Measurements from ENCODE around the gene GFER.

The GFER gene

DNA sequence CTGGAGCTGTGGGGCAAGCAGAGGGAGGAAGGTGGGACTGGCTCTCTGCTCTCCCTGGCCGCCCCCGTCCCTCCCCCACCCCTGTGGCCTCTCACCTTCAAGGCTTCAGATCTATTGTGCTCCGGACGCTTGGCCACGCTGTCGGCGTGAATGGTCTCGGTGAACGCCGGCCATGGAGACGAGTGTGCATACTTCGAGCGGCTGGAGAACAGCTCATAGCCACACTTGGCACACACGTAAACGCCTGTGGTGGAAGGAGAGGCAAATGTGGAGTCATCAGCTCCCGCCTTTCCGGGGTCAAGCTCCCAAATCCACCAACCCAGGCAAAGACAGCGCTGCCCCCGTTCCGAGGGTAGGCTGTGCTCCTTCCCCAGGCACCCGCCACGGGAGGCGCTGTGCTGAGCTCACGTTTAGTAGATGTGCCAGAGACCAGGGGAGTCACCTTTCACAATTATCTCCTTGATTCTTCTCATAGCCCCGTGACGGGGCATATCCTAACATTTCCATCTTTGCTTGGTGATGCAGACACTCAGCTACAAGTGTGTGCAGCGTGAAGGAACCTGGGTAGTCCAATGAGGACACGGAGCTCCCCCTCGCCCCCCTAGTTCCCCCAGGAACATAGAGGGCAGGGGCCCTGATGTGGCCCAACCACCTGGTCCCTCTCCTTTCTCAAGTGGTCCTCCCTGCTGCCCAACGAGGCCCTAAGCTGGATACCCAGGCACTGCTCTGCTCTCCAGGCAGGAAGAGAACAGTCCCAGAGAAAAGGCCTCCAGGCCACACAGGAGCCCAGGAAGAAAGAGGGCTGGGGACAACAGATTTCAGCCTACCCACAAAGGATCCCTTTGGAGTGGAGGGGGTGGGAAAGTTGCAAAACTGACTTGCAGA lies 42.6 kb upstream of the GFER start (continued):
- peak; percentile 38 for TF ChIP-seq ZNF654 (tag by site-specific recombination; IDR thresholded peaks at IDR 0.05; ENCODE audit: low read depth)
- TF ChIP-seq HOXD13 (CRISPR knock-in tag; IDR thresholded peaks at IDR 0.05; ENCODE audit: borderline replicate concordance), result no peak
- TF ChIP-seq ZNF37A (tag by site-specific recombination; IDR thresholded peaks at IDR 0.05), result no peak
- TF ChIP-seq ZNF335 (tag by site-specific recombination; conservative IDR thresholded peaks at IDR 0.05), result peak; percentile 66
- TF ChIP-seq, protein P1, sequence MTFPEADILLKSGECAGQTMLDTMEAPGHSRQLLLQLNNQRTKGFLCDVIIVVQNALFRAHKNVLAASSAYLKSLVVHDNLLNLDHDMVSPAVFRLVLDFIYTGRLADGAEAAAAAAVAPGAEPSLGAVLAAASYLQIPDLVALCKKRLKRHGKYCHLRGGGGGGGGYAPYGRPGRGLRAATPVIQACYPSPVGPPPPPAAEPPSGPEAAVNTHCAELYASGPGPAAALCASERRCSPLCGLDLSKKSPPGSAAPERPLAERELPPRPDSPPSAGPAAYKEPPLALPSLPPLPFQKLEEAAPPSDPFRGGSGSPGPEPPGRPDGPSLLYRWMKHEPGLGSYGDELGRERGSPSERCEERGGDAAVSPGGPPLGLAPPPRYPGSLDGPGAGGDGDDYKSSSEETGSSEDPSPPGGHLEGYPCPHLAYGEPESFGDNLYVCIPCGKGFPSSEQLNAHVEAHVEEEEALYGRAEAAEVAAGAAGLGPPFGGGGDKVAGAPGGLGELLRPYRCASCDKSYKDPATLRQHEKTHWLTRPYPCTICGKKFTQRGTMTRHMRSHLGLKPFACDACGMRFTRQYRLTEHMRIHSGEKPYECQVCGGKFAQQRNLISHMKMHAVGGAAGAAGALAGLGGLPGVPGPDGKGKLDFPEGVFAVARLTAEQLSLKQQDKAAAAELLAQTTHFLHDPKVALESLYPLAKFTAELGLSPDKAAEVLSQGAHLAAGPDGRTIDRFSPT (tag by site-specific recombination; IDR thresholded peaks at IDR 0.05), result no peak
- no peak for TF ChIP-seq ZNF16 (tag by site-specific recombination; IDR thresholded peaks at IDR 0.05; ENCODE audit: low read depth)
- TF ChIP-seq PRDM1 (tag by site-specific recombination; IDR thresholded peaks at IDR 0.05), result no peak
- no peak for TF ChIP-seq KLF10 (tag by site-specific recombination; IDR thresholded peaks at IDR 0.05)
- no peak for TF ChIP-seq ZNF391 (tag by site-specific recombination; IDR thresholded peaks at IDR 0.05; ENCODE audit: borderline replicate concordance, low read depth)
- TF ChIP-seq ZBTB21 (tag by site-specific recombination; IDR thresholded peaks at IDR 0.05), result no peak
- TF ChIP-seq OSR2 (tag by site-specific recombination; IDR thresholded peaks at IDR 0.05), result peak; percentile 56; the same call in 1 of the 2 replicates

DNA sequence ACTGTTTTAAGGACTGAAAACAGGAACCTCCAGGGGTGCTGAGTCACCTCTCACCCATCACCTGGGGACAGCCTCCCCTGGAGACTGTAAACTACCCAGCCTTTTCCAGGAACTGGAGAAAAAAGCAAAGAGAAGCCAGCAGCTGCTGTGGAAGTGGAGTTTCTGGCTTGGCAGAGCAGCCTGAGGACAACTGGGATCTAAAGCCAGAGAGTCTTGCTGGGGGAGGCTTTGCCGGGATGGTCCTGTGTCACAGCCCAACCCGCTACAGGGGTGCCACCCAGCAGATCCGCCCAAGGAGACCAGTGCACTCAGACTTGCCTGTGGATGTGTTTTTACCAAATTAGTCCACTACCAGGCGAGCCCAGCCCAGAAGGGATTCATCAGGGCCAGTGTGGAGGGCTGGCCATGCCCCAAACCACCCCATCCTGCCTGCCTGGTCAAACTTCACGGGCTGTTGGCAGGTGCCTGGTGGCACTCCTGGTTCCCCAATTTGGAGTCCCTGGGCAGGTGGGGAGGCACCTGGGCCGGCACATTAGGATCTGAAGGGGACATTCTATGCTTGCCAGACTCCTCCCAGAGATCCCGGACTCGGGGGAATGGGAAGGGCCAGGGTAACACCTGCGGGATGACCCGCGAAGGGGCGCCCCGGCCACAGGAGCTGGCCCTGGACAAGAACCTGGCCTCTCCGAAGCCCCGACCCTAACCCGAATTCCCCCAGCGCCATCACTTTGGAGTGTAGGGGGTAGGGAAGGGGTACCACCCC lies 41.8 kb upstream of the GFER start:
- no peaks in the 10 kb centered on the region for H3K4me1 ChIP-seq (ENCODE audit: control insufficient read depth, insufficient read depth, low read length)
- 0 out of 2 replicates have a peak, but pooled peaks have one; percentile 10 for TF ChIP-seq ZBTB20 (tag by site-specific recombination; IDR thresholded peaks at IDR 0.05)
- no peak for TF ChIP-seq ZBTB1 (tag by site-specific recombination; IDR thresholded peaks at IDR 0.05)
- peak; percentile 14; the same call in 1 of the 2 replicates for TF ChIP-seq SP2 (tag by site-specific recombination; IDR thresholded peaks at IDR 0.05)
- TF ChIP-seq ZIC2 (tag by site-specific recombination; IDR thresholded peaks at IDR 0.05), result peak; percentile 25; the same call in 1 of the 2 replicates
- TF ChIP-seq, protein P2, sequence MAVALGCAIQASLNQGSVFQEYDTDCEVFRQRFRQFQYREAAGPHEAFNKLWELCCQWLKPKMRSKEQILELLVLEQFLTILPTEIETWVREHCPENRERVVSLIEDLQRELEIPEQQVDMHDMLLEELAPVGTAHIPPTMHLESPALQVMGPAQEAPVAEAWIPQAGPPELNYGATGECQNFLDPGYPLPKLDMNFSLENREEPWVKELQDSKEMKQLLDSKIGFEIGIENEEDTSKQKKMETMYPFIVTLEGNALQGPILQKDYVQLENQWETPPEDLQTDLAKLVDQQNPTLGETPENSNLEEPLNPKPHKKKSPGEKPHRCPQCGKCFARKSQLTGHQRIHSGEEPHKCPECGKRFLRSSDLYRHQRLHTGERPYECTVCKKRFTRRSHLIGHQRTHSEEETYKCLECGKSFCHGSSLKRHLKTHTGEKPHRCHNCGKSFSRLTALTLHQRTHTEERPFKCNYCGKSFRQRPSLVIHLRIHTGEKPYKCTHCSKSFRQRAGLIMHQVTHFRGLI (tag by site-specific recombination; IDR thresholded peaks at IDR 0.05), result peak; percentile 62; the same call in 1 of the 2 replicates
- TF ChIP-seq GLIS1 (tag by site-specific recombination; IDR thresholded peaks at IDR 0.05), result peak; percentile 93
- TF ChIP-seq GLIS2 (tag by site-specific recombination; IDR thresholded peaks at IDR 0.05), result peak; percentile 25; the same call in 1 of the 2 replicates
- peak; percentile 68 for TF ChIP-seq KLF1 (tag by site-specific recombination; IDR thresholded peaks at IDR 0.05)
- TF ChIP-seq ZNF600 (tag by site-specific recombination; IDR thresholded peaks at IDR 0.05), result peak; percentile 55
- no peak for TF ChIP-seq ZSCAN16 (tag by site-specific recombination; IDR thresholded peaks at IDR 0.05)
- no peak overlapping the region; the same call in 1 of the 2 replicates for H3K27ac ChIP-seq (ENCODE audit: extremely low read depth, low read depth, low read length)
- H3K9me3 ChIP-seq (ENCODE audit: control insufficient read depth, insufficient read depth, low read depth, low read length), result no peaks in the 10 kb centered on the region
- ChIA-PET POLR2A (interaction anchor here (1.1 to 1.7 kb wide), 5 partner anchors 15 to 23 kb away, joined by 5 to 33 read pairs (median 11); partner anchors contain the start of gene RPS2), CTCF (interaction anchor here (0.6 to 2.6 kb wide), 4 partner anchors 13 to 262 kb away, joined by 3 to 19 read pairs (median 4); no protein-coding TSS in a partner anchor)
- H3K36me3 ChIP-seq (ENCODE audit: control insufficient read depth in 2 of 2, insufficient read depth in 1 of 2, low read length in 2 of 2), result peaks cover 0 to 33% of the 10 kb centered on the region in 2 experiments; a peak in 2 of 3 replicates
- peak overlapping the region; percentile 67 for H3K4me3 ChIP-seq (ENCODE audit: low read depth, low read length)
